HG03066 (cell line): ENCODE data around the gene DPEP2.
A peak's percentile ranks its signal among the peaks of the same experiment; 100 is the strongest.
"Not testable (repeated sequence)": the region's sequence is repeated elsewhere in the genome, so short reads cannot be mapped to it uniquely, and the experiment has no call there.

Experiments used
- ATAC-seq: cut with Tn5 transposase; IDR thresholded peaks from one replicate; pipeline ENCODE4 v1.9.1; 2021; ENCODE audit warnings: low read depth; ENCODE audit not compliant: unreplicated experiment

Gene DPEP2

DNA sequence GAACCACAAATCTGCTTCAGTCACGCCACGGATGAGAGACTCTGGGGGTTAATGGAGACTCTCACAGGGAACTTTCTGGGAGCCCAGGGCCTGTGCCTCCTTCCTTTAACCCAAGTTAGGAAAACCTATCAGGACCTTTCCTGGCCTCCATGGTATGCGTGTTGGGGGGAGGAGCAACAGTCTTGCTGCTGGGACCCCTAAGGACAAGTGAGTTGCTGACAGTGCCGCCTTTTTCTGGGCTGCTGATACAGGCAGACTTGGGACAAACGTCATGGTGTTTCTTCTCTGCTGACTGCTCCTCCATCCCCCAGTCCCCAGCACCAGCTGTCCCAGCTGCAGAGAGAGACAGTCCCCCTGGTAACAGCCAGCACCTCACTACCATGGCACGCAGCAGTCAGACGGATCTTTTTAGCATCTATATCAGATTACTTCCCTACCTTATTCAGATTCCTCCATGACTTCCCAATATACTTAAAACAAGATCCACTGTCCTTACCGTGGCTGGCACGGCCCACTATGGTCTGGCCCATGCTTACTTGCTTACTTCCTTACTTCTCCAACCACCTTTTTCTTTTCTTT lies 10.0 kb upstream of the DPEP2 start:
- no peak for ATAC-seq

DNA sequence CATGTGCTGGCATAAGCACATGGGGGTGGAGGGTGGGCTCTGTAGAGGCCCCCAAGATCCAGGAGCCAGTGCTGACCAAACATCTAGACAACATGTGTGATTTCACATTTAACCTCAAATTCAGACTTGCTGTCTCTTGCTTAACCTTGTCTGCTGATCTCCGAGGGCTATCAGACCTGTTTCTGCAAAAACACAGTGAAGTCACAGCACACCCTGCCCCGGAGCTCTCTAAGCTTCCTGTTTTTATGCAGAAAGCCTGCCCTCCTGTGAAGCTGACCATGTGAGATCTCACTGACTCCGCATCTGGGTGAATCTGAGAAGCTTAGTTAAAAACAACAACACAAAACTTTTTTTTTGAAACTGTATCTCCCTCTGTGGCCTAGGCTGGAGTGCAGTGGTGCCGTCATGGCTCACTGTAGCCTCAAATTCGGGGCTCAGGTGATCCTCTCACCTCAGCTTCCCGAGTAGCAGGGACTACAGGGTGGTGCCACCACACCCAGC lies 6.6 kb upstream of the DPEP2 start:
- no peak for ATAC-seq

DNA sequence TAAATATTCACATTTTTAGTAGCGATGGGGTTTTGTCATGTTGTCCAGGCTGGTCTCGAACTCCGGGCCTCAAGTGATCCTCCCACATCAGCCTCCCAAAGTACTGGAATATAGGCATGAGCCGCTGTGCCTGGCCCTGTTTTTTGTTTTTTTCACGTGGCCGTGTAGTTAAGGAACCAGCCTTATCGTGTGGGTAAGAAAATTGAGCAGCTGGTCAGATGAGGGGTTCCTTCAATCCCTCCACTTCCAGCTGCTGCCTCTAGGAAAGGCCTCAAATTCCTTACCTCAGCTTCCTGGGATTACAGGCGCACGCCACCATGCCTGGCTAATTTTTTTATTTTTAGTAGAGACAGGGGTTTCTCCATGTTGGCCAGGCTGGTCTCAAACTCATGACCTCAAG lies 5.9 kb upstream of the DPEP2 start:
- ATAC-seq: no peak

DNA sequence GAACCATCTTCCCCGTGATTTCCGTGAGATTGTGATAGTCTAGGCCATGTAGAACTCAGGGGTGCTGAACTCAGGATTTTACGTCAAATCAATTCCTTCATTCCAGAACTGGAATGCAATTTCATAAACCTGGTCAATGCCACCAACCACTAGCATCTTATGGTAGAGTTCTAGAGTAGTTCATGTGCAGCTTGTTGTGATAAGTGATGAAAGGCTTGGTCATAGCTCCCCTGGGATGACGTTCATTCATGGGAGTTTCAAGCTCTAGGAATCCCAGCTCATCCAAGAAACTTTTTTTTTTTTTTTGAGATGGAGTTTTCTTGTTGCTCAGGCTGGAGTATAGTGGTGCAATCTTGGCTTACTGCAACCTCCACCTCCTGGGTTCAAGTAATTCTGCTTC lies 3.7 kb upstream of the DPEP2 start:
- ATAC-seq: no peak

DNA sequence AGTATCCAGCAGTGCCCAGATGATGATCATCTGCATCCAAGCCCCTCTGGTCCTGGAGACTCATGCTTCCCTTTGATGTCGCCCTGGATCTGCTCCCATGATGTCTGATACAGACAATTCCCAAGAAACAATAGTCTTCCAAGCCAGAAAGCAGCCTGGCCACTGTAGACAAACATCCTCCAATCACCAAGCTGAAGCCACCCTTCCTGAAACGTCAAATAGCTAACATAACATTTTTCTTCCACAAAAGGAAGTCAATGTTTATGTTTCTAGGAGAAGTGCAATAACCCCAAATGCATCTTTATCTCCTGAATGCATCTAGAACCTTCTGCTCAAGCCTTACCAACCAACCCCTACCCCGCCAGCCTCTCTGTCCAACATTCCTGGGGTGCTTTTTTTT lies 1.2 kb upstream of the DPEP2 start:
- no peak for ATAC-seq

DNA sequence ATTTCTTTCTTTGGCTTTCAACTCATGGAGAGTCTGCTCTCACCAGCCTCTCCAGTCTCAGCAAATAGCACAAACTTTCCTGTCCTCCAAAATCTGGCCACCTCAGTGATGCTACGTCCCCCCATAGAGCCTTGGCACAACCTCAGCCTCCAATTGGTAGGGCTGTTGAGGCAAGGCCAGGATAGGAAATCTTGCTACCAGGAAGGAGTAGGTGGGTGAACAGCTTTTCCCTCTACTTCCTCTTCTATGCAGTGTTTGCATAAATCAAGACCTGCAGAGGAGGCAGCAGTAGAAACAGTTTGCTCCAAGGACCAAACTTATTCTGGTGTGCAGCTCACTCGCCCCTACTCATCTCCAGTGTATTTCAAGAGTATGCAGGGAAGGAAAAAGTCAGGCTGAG lies 701 bp upstream of the DPEP2 start:
- ATAC-seq: no peak

DNA sequence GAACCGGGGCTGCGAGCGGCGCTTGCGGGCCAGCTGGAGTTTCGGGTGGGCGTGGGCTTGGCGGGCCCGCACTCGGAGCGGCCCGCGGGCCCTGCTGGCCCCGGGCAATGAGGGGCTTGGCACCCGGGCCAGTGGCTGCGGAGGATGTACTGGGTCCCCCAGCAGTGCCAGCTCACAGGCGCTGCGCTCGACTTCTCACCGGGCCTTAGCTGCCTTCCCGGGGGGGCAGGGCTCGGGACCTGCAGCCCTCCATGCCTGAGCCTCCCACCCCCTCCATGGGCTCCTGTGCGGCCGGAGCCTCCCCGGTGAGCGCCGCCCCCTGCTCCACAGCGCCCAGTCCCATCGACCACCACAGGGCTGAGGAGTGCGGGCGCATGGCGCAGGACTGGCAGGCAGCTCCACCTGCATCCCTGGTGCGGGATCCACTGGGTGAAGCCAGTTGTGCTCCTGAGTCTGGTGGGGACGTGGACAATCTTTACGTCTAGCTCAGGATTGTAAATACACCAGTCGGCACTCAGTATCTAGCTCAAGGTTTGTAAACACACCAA lies 979 bp downstream of the DPEP2 start:
- not testable (repeated sequence) for ATAC-seq

DNA sequence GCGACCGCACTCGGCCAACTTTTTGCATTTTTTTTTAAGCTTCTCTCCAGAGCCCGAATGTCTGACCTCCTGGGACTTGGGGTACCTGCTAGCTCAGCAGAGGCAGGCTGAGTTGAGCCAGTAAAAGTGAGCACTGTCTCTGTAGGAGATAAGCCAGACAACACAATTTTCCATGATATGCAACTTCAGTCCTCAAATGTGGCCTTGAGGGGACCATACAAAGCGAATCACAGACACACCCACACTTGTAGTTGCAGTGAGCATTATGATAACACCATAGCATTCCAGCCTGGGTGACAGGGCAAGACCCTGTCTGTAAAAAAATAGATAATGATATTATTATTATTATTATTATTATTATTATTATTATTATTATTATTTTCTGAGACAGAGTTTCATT lies 2.6 kb downstream of the DPEP2 start:
- no peak for ATAC-seq

DNA sequence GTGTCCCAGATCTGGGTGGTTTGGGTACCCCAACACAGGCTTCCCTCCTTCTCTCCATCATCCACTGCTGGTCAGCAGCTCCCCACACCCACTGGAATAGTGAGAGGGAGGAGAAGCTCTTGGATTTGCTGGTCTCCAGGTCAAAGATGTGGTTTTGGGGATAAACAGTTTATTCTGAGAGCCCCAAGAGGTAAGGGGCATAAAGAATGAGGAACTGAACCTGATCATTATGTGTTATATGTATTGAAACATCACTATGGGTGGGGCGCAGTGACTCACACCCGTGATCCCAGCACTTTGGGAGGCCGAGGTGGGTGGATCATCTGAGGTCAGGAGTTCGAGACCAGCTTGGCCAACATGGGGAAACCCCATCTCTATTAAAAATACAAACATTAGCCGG lies 3.9 kb downstream of the DPEP2 start:
- ATAC-seq: no peak

DNA sequence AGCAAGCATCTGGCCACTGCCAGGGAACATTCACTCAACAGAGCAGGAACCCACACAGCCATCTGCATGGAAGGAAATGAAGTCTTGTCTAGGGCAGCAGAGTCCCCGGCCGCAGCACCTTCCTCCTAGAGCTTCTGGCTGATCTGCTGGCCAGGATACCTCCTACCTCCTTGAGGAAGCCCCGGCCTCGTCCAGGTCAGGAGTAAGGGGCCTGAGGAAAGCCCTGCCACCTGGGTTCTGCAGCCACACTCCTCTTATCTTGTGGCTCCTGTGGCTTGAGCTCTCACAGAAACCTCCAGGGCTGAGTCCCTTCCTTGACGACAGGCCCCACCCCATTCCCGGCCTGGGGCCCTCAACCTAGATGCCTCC lies 5.3 kb downstream of the DPEP2 start:
- not testable (repeated sequence) for ATAC-seq

DNA sequence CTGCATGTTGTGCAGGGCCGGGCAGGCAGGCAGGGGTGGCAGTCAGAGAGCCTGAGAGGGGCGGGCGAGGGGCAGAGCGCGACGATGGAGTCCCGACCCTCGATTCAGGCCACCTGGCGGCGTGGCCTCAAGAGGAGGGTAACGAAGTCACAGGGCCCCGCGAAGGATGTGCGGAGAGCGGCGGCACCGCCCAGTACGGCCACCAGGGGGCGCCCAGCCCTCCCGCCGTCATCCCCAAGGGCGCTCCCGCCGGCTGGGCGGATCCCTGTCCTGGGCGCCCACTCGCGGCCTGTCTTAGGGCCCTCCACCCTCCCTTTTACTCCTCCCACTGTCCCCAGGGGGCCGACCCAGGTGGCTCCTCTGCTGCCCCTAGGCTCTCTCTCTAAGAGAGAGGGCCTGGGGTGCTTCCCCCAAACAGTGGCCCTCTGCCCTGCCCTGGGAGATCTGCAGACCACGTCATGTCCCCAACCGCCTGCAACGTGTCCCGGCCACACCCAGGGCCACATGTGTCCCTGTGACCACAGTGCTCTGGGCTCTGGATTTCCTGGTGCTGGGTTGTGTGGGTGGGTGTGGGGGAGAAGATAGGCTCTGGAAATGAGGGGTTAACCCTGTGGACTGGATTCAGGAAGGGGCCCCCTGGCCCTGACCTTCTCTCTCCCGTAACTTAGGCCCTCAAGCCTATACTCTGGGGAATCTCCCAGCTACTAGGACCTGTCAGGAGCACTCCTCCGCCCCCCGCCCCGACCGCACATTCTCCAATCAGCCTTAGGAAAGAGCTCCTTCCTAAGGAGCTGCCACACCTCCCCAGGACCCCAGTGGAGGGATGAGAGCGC lies 5.9 kb downstream of the DPEP2 start:
- peak; percentile 76 for ATAC-seq

DNA sequence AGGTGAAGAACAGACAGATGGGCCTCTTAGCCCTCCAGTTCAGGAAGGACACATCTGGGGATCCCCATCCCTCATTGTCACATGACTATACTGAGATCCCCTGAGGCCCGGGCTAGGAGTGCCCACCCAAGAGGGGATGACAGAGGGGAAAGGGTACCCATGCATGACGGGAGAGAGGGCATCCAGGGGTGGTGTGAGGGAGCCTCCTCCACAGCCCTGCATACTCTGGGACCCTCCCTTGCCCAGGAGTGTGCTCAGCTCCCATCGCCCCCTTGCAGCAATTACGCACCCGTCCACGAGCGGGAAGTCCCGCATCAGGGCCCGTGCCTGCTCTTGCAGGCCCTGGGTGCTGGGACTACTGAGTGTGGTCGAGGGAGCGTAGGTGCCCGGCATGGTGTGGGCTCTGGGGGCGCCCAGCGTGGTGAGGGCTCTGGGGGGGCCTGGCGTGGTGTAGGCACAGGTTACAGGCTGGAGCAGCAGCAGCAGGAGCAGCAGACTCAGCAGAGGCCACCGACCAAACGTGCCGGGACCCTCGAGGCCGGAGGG lies 6.5 kb downstream of the DPEP2 start:
- ATAC-seq: no peak

DNA sequence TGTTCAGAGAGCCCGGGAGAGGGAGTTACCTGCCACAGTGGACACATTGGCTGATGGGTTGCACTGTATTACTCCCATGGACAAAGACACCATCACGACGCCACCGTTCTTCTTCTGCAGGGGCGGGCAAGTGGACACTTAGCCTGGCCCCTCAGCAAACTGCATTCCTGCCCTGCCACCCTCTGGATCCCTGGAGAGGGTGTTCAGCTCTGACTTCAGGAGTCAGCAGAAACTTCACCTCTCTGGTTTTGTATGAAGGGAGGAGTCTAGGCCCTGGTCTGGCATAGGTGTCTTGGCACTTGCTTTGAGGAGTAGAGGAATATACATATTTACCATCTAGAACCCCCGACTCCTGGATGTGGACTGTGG lies 9.3 kb downstream of the DPEP2 start:
- ATAC-seq: no peak

DNA sequence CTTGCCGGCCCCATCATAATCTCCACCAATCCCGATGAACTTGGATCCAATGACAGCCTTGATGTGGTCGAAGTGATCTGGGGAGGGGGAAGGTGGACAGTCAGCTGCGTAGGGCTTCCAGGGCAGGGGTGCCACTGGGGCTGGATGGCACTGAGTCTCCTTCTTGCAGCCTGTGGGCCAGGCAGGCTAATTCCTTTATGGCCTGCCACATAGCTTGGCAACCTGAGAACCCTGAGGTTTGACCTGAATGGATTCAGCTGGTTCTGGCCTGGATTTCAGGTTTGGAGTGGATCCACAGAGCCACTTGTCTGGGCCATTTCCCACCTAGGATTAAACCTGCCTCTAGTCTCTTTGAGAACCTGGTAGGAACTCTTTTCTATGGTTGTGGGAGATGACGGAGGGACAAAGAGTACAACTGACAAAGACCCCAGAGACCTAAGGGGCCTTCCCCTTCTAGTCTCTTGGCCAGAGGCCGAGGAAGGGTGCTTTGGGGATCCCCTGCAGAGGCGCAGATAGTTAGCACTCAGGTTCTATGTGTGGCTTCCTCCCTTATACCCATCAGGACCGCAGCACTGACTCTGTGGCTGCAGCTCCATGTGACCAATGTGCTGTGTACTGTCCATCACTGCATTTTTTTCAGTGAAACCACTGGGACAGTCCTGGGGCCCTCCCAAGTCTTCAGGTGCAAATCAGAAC lies 9.8 kb downstream of the DPEP2 start:
- ATAC-seq: no peak

DNA sequence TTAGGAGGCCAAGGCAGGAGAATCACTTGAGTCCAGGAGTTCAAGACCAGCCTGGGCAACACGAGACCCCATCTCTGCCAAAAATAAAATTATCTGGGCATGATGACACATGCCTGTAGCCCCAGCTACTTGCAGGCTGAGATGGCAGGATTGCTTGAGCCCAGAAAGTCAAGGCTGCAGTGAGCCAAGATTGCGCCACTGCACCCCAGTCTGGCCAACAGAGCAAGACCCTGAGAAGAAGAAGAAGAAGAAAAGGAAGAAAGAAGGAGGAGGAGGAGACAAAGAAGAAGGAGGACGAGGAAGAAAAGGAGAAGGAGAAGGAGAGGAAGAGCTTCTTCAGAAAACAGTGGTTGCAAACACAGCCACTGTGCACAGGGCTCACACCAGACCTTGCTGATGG lies 10.6 kb downstream of the DPEP2 start:
- ATAC-seq: no peak

DNA sequence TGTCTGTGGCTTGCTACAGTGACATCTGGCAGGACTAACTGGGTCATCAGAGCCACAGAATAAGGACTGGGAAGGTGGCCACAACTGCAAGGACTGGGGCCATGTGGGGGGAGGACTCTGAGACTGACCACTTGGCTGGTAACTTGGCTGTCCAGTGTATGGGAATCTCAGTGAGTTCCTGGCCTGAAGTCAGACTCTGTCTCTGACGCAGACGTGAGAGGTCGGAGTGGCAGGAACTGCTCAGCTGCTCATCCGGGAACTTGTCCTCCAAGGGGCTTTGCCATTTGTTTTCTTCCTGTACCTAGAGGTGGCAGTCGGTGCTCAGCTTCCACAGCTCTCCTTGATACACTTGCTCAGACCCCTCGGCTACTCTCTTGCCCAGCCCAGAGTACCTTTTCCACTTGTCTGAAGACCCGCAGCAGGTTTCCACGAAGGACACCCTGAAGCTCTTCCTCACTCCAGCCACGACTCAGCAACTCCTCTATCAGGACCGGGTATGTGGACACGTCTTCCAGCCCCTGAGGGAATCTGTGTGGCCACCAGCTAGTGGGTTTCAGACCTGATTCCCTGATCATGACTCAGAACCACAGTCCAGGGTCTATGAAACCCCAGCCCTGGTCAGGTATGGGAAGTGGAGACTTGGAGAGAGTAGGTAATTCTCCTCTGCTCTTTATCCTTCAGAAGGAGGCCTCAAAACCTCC lies 11.7 kb downstream of the DPEP2 start:
- ATAC-seq: no peak

DNA sequence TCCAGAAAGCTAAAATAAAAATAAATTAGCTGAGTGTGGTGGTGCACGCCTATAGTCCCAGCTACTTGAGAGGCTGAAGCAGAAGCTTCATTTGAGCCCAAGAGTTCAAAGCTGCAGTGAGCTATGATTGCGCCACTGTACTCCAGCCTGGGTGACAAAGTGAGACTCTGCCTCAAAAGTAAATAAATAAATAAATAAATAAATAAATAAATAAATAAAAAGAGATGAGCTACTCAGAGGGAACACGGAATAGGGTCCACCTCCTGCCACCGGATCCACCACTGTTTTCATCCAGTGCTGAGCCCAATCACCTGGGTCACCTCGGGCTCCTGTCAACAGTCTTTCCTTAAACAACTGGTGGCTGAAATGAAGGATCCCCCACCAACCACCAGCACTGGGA lies 12.3 kb downstream of the DPEP2 start:
- no peak for ATAC-seq

DNA sequence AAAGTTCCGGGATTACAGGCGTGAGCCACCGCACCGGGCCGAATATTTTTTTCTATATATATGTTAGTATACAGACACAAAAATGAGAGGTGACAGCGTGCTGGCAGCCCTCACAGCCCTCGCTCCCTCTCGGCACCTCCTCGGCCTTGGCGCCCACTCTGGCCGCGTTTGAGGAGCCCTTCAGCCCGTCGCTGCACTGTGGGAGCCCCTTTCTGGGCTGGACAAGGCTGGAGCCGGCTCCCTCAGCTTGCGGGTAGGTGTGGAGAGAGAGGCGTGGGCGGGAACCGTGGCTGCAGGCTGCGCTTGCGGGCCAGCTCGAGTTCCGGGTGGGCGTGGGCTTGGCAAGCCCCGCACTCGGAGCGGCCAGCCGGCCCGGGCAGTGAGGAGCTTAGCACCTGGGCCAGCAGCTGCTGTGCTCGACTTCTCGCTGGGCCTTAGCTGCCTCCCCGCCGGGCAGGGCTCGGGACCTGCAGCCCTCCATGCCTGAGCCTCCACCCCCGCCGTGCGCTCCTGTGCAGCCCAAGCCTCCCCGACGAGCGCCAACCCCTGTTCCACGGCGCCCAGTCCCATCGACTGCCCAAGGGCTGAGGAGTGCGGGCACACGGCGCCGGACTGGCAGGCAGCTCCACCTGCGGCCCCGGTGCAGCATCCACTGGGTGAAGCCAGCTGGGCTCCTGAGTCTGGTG lies 17.1 kb downstream of the DPEP2 start:
- ATAC-seq: no peak

DNA sequence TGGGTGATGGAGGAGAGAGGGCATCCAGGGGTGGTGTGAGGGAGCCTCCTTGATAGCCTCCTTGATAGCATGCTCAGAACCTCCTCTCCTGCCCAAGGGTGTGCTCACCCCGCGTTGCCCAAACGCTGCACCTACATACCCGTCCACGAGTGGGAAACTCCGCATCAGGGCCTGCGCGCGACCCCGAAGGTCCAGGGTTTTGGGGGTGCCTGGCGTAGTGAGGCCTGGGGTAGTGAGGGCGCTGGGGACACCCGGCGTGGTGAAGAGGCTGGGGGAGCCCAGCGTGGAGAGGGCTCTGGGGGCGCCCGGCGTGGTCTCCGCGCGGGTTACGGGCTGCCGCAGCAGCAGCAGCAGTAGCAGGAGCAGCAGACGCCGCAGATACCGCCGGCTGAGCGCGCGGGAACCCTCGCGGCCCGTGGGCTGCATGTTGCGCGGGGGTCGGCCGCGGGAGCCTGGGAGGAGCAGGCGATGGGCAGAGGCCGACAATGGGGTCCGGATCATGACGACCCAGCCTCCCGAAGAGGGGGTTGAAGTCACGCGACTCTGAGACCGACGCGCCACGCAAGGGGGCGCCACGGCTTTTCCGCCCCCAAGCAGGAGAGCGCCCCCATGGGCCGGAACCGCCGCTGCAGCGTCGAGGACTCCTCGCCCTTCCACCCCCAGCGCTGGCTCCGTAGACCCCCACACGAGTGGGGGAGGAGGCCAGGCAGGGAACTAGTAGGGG lies 19.2 kb downstream of the DPEP2 start, which contains the start of gene DPEP3:
Gene DPEP3, minus strand, starts transcription at position 545 of the 724 bp plus-strand sequence. Its CDS starts 119 bp downstream, at position 426.
- ATAC-seq: no peak
